Colonic mucosa (tissue), 4 donors: ENCODE results near the gene GSE1. TPM values are rescaled to one million over a fixed set of nuclear protein-coding genes. Genes with fewer than 3 reads are reported as not detected.
A peak's percentile ranks its signal among the peaks of the same experiment; 100 is the strongest.

ENCODE experiments used
- DNase-seq: peaks from one replicate; pipeline ENCODE4 v3.0.0-alpha.2; 2020
- H3K27ac ChIP-seq: fragments of 200-600 bp; one replicate; pipeline ENCODE4 v1.8.0; 2021
- H3K27me3 ChIP-seq: fragments of 200-600 bp; one replicate; pipeline ENCODE4 v1.8.0; 2021
- H3K36me3 ChIP-seq: fragments of 200-600 bp; one replicate; pipeline ENCODE4 v1.8.0; 2021
- H3K4me1 ChIP-seq: fragments of 200-600 bp; one replicate; pipeline ENCODE4 v1.8.0; 2021; ENCODE audit warnings: mild to moderate bottlenecking
- H3K4me3 ChIP-seq: fragments of 200-600 bp; one replicate; pipeline ENCODE4 v1.8.0; 2021
- H3K9ac ChIP-seq, 2 donors: one replicate each; pipeline ENCODE4 v1.7.0; 2013; ENCODE audit warnings: control low read depth in 2 of 2, low read depth in 2 of 2, low read length in 2 of 2
- H3K9me3 ChIP-seq: fragments of 200-600 bp; one replicate; pipeline ENCODE4 v1.8.0; 2021
- CTCF ChIP-seq: fragments of 200-600 bp; IDR thresholded peaks from one replicate; pipeline ENCODE4 v1.8.0; 2022; ENCODE audit warnings: antibody characterized with exemption, mild to moderate bottlenecking
- intact Hi-C: fragments of 100-400 bp; cut with DNase I; formaldehyde crosslinking; loops from one replicate; pipeline ENCODE4 v1.14.1; 2022
- total RNA-seq, 2 donors: library from RNA; stranded (reverse); fragmentation: NEBNext Ultra II Directional in 1 of 2; extraction: Animal tissue kit (Norgen Biotek cat#: 25700) in 1 of 2; gene quantifications; one replicate each; pipeline ENCODE4 v1.2.1, GENCODE V29; 2021
- donor health status: healthy.
- donor health status: DM: no; HTN: no; CAD: no.
- donor health status: DM: no; HTN: no; CAD: no.

GSE1 gene
- total RNA-seq, 2 donors from 2014 or later: 79.2 to 103 TPM

- no peaks in the 10 kb centered on the region for H3K36me3 ChIP-seq
- no peak overlapping the region for H3K27ac ChIP-seq
- no peak for TF ChIP-seq CTCF
- DNase-seq: no peak
- intact Hi-C loops: no loop called here
- H3K4me3 ChIP-seq: no peak overlapping the region
- no peaks in the 10 kb centered on the region for H3K9me3 ChIP-seq
- H3K4me1 ChIP-seq: peaks cover 21% of the 10 kb centered on the region
- no peaks in the 10 kb centered on the region for H3K27me3 ChIP-seq
- no peak overlapping the region for H3K9ac ChIP-seq
Observed at GRCh38 chr16:85642762-85643358, 29.7 kb downstream of the GSE1 start.

DNA sequence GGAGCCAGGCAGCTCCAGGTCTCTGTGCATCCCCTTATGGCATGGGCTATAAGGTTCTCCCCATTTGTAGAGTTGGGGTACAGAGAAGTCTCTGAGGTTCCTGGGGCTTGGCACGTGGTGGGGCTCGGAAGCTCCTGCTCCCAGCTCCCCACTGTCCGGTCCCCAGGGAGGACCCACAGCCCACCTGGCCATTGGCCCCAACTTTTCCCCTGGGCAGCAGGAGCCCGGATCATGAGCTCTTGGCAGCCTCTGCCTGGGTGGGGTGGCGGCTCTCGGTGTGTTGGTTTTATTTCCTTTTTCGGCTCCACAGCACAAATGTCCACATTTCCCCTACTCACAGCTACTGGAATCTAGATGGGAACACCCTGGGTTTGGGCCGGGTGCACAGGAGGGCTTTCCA is 30.5 kb downstream of the GSE1 start:
- H3K9me3 ChIP-seq: no peaks in the 10 kb centered on the region
- H3K36me3 ChIP-seq: no peaks in the 10 kb centered on the region
- no peak for TF ChIP-seq CTCF
- peak; percentile 52 for DNase-seq
- intact Hi-C loops: no loop called here
- no peak overlapping the region for H3K27ac ChIP-seq
- H3K4me3 ChIP-seq: no peak overlapping the region
- H3K27me3 ChIP-seq: no peaks in the 10 kb centered on the region
- peaks cover 21% of the 10 kb centered on the region for H3K4me1 ChIP-seq
- H3K9ac ChIP-seq: no peak overlapping the region

- H3K27ac ChIP-seq: no peak overlapping the region
- TF ChIP-seq CTCF: no peak
Observed at GRCh38 chr16:85644093-85644712, 31.1 kb downstream of the GSE1 start.

DNA sequence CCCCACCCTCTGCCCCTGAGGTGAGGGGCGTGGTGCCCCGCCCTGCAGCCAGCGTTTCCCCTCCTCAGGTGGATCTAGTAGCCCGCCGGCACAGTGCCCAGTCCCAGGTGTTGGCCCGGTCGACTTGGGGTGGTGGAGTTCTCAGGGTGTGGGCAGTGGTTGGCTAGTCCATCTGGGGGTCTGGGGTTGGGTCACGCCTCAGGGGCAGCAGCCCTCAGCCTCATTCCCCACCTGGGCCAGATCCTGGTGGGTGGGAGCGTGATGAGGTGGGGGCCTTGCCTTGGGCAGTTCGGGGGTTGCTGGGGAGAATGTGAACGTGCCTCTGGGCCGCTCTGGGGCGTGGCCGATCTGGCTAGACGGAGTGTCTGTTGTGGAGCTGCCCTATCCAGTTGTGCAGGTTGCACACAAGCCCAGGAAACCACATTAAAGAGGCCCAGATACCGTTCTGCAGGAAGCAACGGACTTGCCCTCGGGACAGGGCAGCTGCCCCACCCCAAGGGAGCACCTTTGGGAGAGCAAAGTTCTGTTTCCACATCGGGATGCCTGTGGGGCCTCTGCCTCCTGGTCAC is 32.0 kb downstream of the GSE1 start:
- Histone ChIP-seq H3K27me3 (no peaks in the 10 kb centered on the region), H3K36me3 (no peaks in the 10 kb centered on the region), H3K4me3 (no peak overlapping the region), H3K27ac (peak overlapping the region; percentile 5), H3K9me3 (no peaks in the 10 kb centered on the region), H3K4me1 (peaks cover 21% of the 10 kb centered on the region), H3K9ac (peak overlapping the region in 1 of 2 donors; percentile 12)
- DNase-seq: peak; percentile 88
- intact Hi-C loops: no loop called here
- TF ChIP-seq CTCF: no peak

More at GRCh38 chr16:85644093-85644712, 31.1 kb downstream of the GSE1 start:
- intact Hi-C loops: no loop called here
- H3K4me1 ChIP-seq: peaks cover 21% of the 10 kb centered on the region
- DNase-seq: no peak
- H3K36me3 ChIP-seq: no peaks in the 10 kb centered on the region
- H3K9me3 ChIP-seq: no peaks in the 10 kb centered on the region
- no peak overlapping the region for H3K4me3 ChIP-seq
- H3K9ac ChIP-seq: no peak overlapping the region
- H3K27me3 ChIP-seq: no peaks in the 10 kb centered on the region

- DNase-seq: no peak
Observed at GRCh38 chr16:85646358-85646907, 33.3 kb downstream of the GSE1 start.

More at GRCh38 chr16:85646358-85646907, 33.3 kb downstream of the GSE1 start:
- Histone ChIP-seq H3K36me3 (no peaks in the 10 kb centered on the region), H3K4me3 (no peak overlapping the region), H3K4me1 (peaks cover 25% of the 10 kb centered on the region), H3K9ac (no peak overlapping the region), H3K27ac (no peak overlapping the region), H3K27me3 (no peaks in the 10 kb centered on the region), H3K9me3 (no peaks in the 10 kb centered on the region)
- no peak for TF ChIP-seq CTCF
- intact Hi-C loops: no loop called here
